Skeletal muscle satellite cell (primary cell): ENCODE measurements around the gene ENOX1.
A peak's percentile ranks its signal among the peaks of the same experiment; 100 is the strongest.

Source experiments
- H3K27me3 ChIP-seq: 2 replicates; pipeline ENCODE4 v1.7.0; 2013; ENCODE audit warnings: low read length; ENCODE audit not compliant: control insufficient read depth, insufficient read depth
- H3K36me3 ChIP-seq: 2 replicates; pipeline ENCODE4 v1.7.0; 2013; ENCODE audit warnings: mild to moderate bottlenecking, control low read depth, low read length; ENCODE audit not compliant: insufficient read depth
- H3K4me1 ChIP-seq: 2 replicates; pipeline ENCODE4 v1.7.0; 2013; ENCODE audit warnings: low read length; ENCODE audit not compliant: control insufficient read depth, insufficient read depth
- H3K4me2 ChIP-seq: 2 replicates; pipeline ENCODE4 v1.7.0; 2013; ENCODE audit warnings: mild to moderate bottlenecking, low read length
- H3K4me3 ChIP-seq: 2 replicates; pipeline ENCODE4 v1.7.0; 2013; ENCODE audit warnings: low read length
- H3K9ac ChIP-seq: 2 replicates; pipeline ENCODE4 v1.7.0; 2013; ENCODE audit warnings: mild to moderate bottlenecking, low read depth, low read length, moderate library complexity
- H3K9me3 ChIP-seq: replicated peaks from 2 replicates; pipeline ENCODE4 v1.7.0; 2013; ENCODE audit warnings: mild to moderate bottlenecking, control low read depth, low read length

ENOX1 gene

DNA sequence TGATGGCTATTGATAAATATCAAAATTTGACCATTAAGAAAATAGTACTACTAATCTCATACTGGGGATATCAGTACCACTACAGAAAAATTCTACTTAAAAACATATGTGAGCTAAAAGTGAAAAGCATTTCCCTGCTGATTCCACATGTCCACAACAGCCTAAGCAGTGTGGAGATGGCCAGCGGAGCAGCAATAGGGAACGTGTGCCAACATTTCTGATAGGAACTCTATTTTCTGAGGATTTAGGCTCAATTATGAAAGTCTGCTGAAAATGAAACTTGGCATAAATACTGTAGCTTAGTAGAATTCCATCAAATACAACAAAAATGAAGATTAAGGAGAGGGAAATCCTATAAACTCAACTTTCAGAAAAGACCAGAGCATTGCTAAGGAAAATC lies 311.6 kb downstream of the ENOX1 start:
- peaks cover 6% of the 10 kb centered on the region for H3K4me1 ChIP-seq
- H3K9me3 ChIP-seq: no peaks in the 10 kb centered on the region
- H3K4me2 ChIP-seq: no peak overlapping the region
- no peak overlapping the region for H3K4me3 ChIP-seq
- H3K27me3 ChIP-seq: no peaks in the 10 kb centered on the region
- no peak overlapping the region for H3K9ac ChIP-seq
- H3K36me3 ChIP-seq: no peaks in the 10 kb centered on the region

DNA sequence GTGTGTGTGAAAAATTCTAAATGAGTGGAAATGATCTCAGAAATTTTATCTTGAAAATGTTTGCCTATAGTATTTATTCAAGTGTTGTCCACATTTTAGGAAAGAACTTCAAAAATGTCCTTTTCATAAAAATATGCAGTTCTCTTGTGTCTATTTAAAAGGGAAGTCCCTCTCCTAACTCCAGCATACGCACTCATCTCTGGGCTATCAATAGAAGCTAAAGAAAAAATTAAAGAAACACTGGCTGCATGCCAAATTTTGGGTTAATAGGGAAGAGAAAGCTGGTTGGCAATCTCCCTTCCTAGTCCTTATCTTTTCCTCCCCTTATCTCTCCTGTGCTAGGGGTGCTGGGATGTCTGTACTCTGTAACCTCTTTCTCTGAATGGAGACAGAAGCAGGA lies 313.3 kb downstream of the ENOX1 start:
- Histone ChIP-seq H3K4me3 (no peak overlapping the region), H3K9me3 (no peaks in the 10 kb centered on the region), H3K27me3 (no peaks in the 10 kb centered on the region), H3K9ac (no peak overlapping the region), H3K36me3 (no peaks in the 10 kb centered on the region), H3K4me2 (no peak overlapping the region), H3K4me1 (peaks cover 10% of the 10 kb centered on the region)

DNA sequence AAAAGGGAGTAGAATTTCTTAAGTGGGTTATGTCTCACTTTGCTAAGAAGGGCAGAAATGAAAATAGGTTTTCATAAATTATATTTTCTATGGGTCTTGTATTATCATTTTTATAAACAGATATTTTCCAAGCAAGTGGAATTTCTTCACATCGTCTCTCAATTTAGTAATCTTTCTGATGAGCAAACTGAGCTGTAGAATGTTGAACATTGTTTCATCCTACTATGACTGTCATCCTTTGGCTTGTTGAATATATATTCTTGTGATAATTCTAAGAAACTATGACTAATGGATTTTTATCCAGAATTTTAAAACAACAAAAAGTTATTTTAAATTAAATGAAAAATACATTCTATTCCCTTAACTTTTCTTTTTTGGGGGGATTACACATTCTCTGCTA lies 313.8 kb downstream of the ENOX1 start:
- H3K4me2 ChIP-seq: no peak overlapping the region
- H3K36me3 ChIP-seq: no peaks in the 10 kb centered on the region
- H3K4me1 ChIP-seq: peaks cover 10% of the 10 kb centered on the region
- no peaks in the 10 kb centered on the region for H3K9me3 ChIP-seq
- H3K27me3 ChIP-seq: no peaks in the 10 kb centered on the region
- H3K4me3 ChIP-seq: no peak overlapping the region
- no peak overlapping the region for H3K9ac ChIP-seq

DNA sequence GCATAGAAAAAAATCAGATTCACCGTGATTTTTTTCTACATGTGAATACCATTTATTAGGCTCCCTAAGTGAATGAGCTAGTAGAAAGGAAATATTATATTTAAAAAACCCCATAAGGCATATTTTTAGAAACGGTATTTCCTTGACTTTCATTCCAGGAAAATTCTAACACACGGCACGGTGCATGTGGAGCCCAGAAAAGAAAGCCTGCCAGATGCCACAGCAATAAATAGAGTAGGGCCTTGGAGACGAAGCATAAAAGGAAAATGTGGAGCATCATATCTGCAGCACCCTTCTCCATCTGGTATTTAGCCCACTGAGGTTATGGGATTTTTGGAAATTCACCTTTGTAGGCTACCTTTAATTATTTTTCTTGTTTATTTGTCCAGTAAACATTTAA lies 314.4 kb downstream of the ENOX1 start:
- H3K9ac ChIP-seq: no peak overlapping the region
- H3K27me3 ChIP-seq: no peaks in the 10 kb centered on the region
- no peak overlapping the region for H3K4me2 ChIP-seq
- H3K4me1 ChIP-seq: peaks cover 10% of the 10 kb centered on the region
- no peaks in the 10 kb centered on the region for H3K36me3 ChIP-seq
- H3K9me3 ChIP-seq: no peaks in the 10 kb centered on the region
- no peak overlapping the region for H3K4me3 ChIP-seq

DNA sequence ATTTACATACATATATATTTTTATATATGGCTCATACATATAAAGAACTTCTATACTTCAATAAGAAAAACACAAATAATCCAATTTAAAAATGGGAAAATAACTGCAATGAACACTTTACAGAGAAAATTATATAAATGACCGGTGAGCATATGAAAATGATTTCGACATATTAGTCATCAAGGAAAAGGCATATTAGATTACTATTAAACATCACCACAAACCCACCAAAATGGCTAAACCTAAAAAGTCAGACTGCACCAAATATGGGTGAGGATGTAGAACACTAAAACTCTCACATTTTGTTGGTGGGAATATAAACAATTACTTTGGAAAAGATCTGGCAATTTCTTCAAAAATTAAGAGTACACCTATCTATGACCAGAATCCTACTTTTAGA lies 316.2 kb downstream of the ENOX1 start:
- Histone ChIP-seq H3K27me3 (no peaks in the 10 kb centered on the region), H3K4me1 (peaks cover 10% of the 10 kb centered on the region)

DNA sequence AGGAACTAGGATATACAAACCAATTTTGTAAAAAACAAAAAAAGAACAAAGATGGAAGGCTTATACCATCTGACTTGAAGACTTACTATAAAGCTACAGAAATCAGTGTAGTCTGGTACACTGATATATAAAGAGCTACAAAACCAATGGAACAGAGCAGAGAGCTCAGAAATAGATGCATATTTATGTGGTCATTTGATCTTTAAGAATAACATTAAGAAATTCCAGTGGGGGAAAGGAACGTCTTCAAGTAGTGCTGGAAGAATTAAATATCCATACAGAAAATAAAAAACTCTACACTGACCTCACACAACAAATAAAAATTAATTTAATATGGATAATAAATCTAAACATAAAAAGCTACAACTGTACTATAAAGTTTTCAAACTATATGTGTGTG lies 317.0 kb downstream of the ENOX1 start:
- Histone ChIP-seq H3K4me1 (peaks cover 10% of the 10 kb centered on the region), H3K9ac (no peak overlapping the region), H3K27me3 (no peaks in the 10 kb centered on the region), H3K4me3 (no peak overlapping the region), H3K4me2 (no peak overlapping the region), H3K9me3 (no peaks in the 10 kb centered on the region), H3K36me3 (no peaks in the 10 kb centered on the region)

More for the DNA sequence above, 316.2 kb downstream of the ENOX1 start:
- H3K4me2 ChIP-seq: peak overlapping the region; percentile 3
- H3K9me3 ChIP-seq: no peaks in the 10 kb centered on the region
- H3K36me3 ChIP-seq: no peaks in the 10 kb centered on the region
- no peak overlapping the region for H3K9ac ChIP-seq
- no peak overlapping the region for H3K4me3 ChIP-seq

DNA sequence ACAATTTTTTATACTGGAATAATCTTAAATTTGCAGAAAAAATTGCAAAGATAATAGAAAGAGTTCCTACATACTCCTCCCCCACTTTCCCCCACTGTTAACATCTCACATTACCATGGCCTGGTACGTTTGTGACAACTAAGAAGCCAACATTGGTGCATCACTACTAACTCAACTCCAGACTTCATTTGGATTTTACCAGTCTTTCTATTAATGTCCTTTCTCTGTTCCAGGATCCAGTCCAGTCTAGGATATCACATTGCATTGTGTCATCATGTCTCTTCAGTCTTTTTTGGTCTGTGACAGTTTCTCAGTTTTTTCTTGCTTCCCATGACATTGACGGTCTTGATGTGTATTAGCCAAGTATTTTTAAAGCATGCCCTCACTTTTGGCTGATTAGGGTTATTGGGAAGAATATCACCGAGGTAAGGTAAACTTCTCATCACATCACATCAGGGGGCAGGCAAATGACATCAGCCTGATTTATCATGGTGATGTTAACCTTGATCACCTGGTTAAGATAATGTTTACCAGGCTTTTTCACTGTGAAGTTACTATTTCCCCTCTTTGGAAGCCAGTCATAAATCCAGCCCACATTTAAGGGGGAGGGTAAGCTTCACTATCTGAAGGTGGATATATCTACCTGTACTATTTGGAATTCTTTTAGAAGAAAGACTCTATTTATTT lies 322.1 kb downstream of the ENOX1 start:
- no peak overlapping the region for H3K9ac ChIP-seq

DNA sequence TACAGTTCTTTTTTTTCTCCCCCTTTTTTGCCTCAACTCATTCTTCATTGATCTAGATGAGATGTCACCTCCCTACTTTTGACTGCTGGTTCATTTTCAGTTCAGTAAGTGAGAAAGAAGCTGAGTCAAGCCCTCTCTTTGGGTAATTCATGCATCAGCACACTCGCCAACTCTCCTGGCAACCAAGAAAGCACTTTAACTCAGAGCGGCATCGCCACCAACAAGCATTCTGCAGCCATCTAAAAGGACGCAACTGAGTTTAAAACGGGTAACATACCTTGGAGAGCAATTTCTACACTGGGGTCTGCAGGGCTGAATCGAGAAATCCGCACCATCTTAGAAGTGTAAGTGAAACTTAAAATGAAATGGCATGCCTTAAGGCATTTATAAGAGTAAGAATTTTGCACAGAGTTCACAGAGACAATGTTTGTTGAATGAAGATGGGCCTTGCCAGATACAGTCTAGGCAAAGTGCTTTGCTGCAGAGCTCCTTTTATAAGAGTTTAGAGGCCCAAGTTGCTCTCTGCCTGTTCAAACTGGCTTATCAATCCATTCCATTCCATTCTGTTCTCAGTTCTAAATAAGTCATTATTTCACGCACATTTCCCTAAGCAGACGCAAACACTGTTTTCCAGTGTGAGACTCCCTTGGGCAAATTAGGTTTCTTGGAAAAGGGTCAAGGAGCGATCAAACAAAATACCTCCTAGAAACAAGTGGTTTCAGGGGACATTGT lies 338.0 kb downstream of the ENOX1 start:
- H3K4me3 ChIP-seq: no peak overlapping the region

More for the DNA sequence above, 322.1 kb downstream of the ENOX1 start:
- Histone ChIP-seq H3K4me1 (peaks cover 2% of the 10 kb centered on the region), H3K27me3 (no peaks in the 10 kb centered on the region), H3K9me3 (no peaks in the 10 kb centered on the region), H3K4me3 (no peak overlapping the region), H3K36me3 (no peaks in the 10 kb centered on the region), H3K4me2 (no peak overlapping the region)

DNA sequence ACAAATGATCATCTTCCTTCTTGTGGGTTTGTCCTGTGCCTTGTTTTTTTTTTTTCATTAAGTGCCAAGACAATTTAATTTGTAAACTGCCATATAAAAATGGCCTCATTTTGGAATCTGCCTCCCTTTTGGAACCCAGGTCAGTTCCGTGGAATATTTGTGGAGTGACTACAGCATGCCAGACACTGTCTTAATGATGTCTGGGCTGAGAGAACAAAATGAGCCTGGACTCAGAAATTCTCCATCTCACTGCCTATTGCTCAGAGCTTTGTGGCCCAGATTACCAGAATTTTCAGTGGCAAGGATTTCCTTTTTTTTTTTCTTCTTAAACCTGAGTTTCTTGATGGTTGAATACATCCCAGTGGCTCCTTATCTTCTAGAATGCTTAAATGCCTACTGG lies 340.6 kb downstream of the ENOX1 start:
- no peaks in the 10 kb centered on the region for H3K4me1 ChIP-seq
- no peak overlapping the region for H3K4me2 ChIP-seq
- no peaks in the 10 kb centered on the region for H3K27me3 ChIP-seq
- no peak overlapping the region for H3K4me3 ChIP-seq
- no peak overlapping the region for H3K9ac ChIP-seq
- H3K36me3 ChIP-seq: no peaks in the 10 kb centered on the region
- no peaks in the 10 kb centered on the region for H3K9me3 ChIP-seq

More for the DNA sequence above, 338.0 kb downstream of the ENOX1 start:
- Histone ChIP-seq H3K4me1 (no peaks in the 10 kb centered on the region), H3K36me3 (no peaks in the 10 kb centered on the region), H3K27me3 (no peaks in the 10 kb centered on the region), H3K4me2 (no peak overlapping the region), H3K9me3 (no peaks in the 10 kb centered on the region), H3K9ac (no peak overlapping the region)

DNA sequence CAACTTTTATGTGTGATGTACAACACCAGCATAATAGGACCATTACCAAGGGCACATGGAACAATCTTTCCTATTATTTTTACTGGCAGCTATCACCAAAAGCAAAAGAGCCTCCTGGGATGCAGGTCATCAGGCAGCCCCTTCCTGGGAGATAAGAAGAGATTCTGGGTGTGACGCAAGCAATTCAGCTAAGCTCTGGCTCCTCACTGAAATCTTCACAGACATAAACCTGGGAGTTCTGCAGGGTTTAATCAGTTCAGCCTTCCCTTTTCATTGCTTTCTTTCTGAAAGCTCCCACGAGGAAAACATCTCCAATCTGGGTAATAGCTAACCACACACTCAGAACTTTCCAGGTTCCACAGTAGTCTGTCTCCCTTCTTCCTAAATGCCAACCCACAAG lies 341.1 kb downstream of the ENOX1 start:
- H3K4me2 ChIP-seq: no peak overlapping the region
- H3K9me3 ChIP-seq: no peaks in the 10 kb centered on the region
- no peak overlapping the region for H3K9ac ChIP-seq
- no peak overlapping the region for H3K4me3 ChIP-seq
- no peaks in the 10 kb centered on the region for H3K4me1 ChIP-seq
- H3K36me3 ChIP-seq: no peaks in the 10 kb centered on the region
- H3K27me3 ChIP-seq: no peaks in the 10 kb centered on the region

DNA sequence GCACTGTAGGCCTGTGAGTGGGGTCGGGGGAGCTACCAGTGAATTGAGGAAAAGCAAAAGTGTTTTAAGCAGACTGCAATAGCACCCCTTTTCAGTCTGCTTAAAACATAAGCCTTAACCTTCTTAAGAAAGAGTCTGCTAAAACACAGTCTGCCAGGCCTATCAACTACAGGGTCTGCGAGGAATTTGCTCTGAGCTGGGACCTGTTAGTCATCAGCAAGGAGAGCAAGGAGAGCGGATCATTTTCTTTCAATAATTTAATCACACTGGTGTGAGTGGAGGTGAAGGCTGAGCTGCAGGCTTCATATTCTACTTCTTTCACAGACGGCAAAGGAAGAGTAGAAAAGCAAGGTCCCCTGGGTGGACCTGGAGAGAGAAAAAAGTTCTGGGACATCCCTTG lies 342.7 kb downstream of the ENOX1 start:
- Histone ChIP-seq H3K27me3 (no peaks in the 10 kb centered on the region), H3K36me3 (no peaks in the 10 kb centered on the region), H3K4me2 (no peak overlapping the region), H3K4me1 (no peaks in the 10 kb centered on the region), H3K9ac (no peak overlapping the region), H3K9me3 (no peaks in the 10 kb centered on the region), H3K4me3 (no peak overlapping the region)
